Stimulated activated CD4-positive, alpha-beta T cell treated with anti-CD3 and anti-CD28 coated beads, Interleukin-12 subunit alpha, Interleukin-12 subunit beta, amount 100 ng/mL, for 24 hours (primary cell): ENCODE measurements around the gene GPX7.

Experiments
- DNase-seq, 2 experiments: peaks; one replicate each; pipeline ENCODE4 v3.0.0-alpha.2; 2020; ENCODE audit warnings: low read depth in 2 of 2

Gene GPX7

DNA sequence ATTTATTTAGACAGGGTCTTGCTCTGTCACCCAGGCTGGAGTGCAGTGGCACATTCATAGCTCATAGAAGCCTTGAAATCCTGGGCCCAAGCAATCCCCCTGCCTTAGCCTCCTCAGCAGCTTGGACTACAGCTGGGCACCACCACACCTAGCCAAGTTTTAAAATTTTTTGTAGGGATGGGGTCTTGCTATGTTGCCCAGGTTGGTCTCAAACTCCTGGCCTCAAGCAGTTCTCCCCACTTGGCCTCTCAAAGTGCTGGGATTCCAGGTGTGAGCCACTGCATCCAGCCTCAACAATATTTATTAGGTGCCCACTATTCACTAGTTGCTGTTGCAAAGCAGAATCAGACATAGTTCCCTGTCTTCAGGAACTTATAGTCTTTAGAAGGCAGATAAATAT, 14.1 kb upstream of the GPX7 start:
- no peak for DNase-seq

DNA sequence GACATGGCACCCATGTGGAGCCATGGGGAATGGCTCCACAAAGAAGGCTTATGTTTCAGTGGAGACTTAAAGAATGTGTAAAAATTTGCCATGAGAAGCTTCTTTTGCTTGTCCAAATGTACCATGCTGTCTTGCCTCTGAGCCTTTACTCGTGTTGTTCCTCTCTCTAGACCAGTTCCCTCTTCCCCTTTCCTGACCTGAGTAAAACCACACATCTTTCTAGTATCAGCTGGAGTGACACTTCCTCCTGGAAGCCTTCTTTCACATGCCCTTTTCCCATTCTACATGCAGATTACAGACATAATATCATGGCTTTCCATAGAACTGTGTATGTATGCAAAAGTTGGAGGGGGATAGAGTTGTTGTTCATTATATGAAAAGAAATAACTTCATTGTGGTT, 13.6 kb upstream of the GPX7 start:
- DNase-seq, result no peak

- DNase-seq, result no peak
These were observed 11.9 kb upstream of the GPX7 start for GRCh38 chr1:52590266-52590665.

GRCh38 chr1:52592637-52593323, 9.4 kb upstream of the GPX7 start:
- DNase-seq, result no peak

- DNase-seq, result no peak
These were observed 8.7 kb upstream of the GPX7 start for GRCh38 chr1:52593495-52593894.

GRCh38 chr1:52595061-52595460, 7.1 kb upstream of the GPX7 start:
- DNase-seq, result no peak

DNA sequence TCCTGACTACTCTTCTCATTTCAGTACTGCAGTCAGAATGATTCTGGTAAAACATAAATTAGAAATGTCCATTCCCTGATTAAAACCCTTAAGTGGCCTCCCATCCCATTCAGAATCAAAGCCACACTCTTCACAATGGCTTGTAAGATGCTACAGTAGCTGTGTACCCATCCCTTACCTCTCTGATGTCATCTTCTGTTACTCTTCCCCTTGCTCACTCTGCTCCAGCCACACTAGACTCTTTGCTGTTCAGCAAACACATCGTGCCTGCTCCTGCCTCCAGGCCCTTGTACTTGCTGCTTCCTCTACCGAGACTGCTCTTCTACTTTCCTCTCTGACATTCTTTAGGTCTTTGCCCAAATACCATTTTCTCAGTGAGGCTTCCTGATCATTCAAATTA, 4.3 kb upstream of the GPX7 start:
- DNase-seq, result no peak

DNA sequence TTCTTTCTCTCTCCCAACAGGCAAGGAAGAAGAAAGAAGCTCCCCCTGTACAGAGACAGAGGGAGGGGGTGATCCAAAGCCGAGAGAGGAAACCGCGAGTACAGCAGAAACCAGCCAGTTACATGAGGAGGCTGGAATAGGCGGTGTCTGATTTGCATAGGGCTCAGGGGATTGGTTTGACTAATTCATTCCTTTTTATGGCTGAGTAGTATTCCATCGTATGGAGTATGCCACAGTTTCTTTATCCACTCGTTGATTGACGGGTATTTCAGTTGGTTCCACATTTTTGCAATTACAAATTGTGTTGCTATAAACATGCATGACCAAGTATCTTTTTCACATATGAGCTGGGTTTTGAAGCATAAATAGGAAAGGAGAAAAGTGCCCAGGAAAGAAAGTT, 3.4 kb upstream of the GPX7 start:
- no peak for DNase-seq

DNA sequence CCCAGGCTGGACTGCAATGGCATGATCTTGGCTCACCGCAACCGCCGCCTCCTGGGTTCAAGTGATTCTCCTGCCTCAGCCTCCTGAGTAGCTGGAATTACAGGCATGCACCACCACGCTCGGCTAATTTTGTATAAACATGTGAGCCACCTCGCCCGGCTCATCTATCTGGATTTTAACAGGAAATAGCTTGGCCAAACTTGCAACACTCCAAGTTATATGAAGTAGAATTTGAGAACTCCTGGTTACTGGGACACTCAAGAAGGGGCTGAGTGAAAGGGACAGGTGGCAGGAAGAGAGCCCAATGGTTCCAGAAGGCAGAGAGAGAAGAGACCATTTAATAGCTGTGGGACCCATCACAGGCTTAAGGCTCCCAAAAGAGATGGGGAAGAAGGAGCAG, 2.9 kb upstream of the GPX7 start:
- DNase-seq, result no peak

- no peak for DNase-seq
These were observed 1.5 kb upstream of the GPX7 start for GRCh38 chr1:52600533-52601179.

- no peak for DNase-seq
These were observed 652 bp upstream of the GPX7 start for GRCh38 chr1:52601519-52601918.

DNA sequence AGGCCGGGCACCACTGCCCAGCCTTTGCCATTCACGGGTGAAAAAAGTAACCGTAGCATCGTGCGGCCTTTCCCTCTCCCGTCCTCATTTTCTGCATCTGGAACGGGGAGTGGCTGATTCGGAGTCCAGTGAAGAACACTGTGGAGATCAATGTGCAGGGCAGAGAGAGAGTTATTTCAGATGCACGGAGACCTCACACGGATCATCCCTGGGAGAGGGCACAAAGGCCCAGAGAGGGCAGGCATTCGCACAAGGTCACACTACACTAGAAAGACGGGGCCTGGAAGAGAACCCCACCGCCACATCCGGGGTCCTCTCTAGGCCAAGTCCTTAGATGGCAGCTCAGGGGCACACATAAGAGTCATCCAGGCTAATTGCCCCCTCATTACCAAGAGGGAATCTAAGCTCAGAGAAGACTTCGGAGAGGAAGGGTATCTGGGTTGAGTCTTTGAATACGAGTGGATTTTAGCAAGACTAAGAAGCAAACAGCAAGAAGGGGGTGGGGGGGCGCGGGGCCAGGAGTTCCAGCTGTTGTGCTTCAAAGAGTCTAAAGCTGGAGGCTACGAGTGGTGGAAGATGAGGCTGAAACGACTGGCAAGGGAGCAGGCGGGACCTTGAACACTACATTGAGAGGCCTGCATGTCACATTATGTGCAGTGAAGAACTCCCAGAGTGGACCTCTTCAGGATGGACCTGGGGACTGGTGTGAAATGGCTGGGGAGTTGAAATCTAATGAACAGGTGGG, 857 bp downstream of the GPX7 start:
- DNase-seq, result no peak

DNA sequence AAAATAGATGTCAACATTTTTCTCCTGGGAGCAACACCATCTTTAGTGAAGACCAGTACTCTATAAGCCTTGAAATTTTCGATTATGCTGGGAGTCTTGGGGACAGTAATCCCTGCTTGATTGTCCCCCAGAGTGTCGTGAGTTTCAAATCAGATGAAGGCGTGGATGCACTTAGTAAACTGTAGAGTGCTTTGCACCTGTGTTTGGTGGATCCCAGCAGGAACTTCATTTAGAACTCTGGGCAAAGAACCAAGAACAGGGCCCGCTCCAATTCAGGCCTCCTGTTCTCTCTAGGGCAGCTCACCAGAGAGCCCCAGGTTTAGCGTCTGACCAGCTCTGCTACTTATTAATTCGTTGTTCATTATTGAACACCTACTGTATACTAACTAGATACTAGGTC, 1.5 kb downstream of the GPX7 start:
- no peak for DNase-seq

DNA sequence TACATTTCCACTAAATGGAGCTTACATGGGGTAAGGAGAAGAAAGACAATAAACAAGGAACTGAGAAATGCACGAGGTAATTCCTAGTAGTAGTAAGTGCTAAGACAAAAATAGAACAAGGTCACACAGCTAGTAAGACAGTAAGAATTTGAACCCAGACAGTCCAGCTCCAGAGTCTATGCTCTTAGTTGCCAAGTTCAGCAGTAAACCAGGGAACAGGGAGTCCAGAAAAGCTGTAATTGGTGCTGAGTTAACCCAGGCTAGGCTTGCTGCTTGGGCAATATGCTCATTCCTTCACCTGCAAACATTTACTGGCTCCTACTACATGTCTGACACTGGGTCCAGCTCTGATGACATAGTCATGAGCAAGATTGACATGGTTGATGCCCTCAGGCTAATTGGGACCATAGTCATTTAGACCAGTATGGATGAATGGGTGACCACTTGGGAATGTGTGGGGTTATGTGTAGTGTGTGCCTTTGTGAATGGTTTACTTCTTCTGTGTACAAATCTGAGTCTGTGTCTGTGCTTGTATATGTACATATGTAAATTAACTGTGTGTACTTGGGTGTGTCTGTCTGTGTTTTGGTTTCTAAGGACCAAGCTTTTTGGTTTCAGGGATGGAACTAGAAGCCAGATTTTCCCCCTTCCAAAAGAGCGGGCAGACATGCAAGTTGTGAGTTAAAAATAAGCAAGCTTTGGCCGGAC, 2.0 kb downstream of the GPX7 start:
- no peak for DNase-seq

- DNase-seq, result no peak
These were observed 11.6 kb downstream of the GPX7 start for GRCh38 chr1:52613636-52614373.

- DNase-seq, result no peak
These were observed 12.5 kb downstream of the GPX7 start for GRCh38 chr1:52614671-52615070.

GRCh38 chr1:52615489-52616042, 13.4 kb downstream of the GPX7 start:
- no peak for DNase-seq

GRCh38 chr1:52621950-52622349, 19.8 kb downstream of the GPX7 start:
- DNase-seq, result no peak

DNA sequence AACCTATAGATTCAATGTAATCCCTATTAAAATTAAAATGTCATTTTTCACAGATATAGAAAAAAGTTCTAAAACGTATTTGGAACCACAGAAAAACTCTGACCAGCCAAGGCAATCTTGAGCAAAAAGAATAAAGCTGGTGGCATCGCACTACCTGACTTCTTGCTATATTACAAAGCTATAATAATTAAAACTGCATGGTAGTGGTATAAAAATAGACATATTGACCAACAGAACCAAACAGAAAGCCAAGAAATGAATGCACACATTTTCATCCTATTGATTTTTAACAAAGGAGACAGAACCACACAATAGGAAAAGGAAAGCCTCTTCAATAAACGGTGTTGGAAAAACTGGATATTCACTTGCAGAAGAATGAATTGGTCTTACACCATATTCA, 21.6 kb downstream of the GPX7 start:
- no peak for DNase-seq

DNA sequence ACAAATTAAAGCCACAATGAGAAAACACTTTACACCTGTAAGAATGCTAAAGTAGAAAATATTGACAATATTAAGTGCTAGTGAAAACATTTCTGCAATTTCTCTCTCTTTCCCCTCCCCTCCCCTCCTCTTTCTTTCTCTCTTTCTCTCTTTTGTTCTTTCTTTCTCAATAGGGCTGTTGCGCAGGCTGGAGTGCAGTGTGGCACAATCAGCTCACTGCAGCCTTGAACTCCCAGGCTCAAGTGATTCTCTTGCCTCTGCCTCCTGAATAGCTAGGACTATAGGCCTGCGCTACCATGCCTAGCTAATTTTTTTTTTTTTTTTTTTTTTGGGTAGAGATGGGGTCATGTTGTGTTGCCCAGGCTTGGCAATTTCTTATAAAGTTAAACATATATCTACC, 24.9 kb downstream of the GPX7 start:
- no peak for DNase-seq

DNA sequence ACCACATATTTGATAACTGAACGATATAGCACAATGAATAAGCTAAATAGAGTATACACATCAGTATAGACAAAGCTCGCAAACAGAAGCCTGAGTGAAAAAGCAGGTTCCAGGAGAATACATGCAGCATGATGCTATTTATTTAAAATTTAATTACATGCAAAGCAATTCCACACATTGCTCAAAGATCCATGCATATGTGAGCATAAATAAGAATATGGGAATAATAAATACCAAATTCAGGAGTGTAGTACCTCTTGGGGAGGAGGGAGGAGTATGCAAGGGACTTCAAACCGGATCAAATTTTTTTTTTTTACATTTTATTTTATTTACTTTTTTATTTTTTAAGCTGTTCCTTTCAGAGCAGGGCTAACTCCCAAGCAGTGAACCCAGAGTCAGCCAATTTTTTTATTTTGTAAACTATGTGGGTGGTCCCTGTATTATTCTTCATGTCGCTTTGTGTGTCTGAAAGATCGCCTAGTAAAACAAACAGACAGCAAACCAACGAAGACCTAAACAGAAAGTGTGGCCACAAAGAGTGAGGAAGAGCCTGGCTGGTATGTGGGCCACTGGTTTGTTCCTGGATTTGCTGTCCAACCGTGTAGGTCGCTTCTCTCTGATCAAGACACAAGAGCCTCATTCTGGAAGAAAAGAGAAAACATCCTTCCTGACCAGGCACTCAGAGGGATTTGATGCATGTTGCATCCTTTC, 26.6 kb downstream of the GPX7 start:
- no peak for DNase-seq
